ENCODE measurements around the gene TSPY9.
"Not testable (repeated sequence)": the region's sequence is repeated elsewhere in the genome, so short reads cannot be mapped to it uniquely, and the experiment has no call there.

Gene TSPY9, protein sequence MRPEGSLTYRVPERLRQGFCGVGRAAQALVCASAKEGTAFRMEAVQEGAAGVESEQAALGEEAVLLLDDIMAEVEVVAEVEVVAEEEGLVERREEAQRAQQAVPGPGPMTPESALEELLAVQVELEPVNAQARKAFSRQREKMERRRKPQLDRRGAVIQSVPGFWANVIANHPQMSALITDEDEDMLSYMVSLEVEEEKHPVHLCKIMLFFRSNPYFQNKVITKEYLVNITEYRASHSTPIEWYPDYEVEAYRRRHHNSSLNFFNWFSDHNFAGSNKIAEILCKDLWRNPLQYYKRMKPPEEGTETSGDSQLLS

DNA sequence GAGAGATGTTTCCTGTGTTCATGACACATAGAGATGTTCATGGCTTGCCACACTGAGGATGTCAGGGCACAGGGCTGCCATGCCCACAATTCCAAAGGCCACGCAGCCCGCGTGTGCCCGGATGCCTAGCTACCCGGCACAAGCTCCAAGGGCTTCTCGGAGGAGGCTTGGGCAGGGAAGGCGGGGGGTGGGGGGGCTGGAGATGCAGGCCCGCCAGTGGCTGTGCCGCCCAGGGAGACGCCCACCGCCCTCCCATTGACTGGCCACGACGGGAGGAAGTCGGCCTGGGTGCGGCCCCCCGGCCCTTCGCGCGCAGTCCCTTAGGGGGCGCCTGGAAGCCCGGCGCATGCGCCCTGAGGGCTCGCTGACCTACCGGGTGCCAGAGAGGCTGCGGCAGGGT is at the start of gene TSPY9:
TSPY9 (plus strand) TSS at position 301 of the 400 bp plus-strand sequence; CDS start at position 347, 46 bp downstream.
- not testable (repeated sequence) for DNase-seq

- DNase-seq, result not testable (repeated sequence)
These were observed 20.4 kb upstream of the TSPY9 start, which contains the start of gene TSPY1 for GRCh38 chrY:9466655-9467054. TSS of gene TSPY1 (plus strand) at chrY:9466955. CDS start at chrY:9467001, 46 bp downstream.

DNA sequence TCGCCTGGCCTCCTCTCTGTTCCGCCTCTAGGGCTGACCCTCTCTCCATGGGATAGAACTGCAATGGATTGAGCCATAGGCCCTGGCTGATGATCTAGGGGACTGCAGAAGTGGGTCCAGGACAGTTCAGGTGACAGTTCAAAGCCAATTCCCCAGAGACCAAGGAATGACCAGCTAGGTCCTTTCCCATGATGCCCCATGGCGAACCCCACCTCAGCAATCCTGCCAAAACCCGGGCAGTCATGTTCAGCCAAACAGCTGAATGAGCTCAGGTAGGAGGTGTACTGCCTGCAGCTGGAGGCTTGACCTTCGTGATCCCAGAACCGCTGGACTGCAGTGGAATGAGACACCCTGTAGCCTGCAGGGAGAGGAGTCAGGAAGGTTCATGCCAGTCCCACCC is 17.3 kb downstream of the TSPY9 start:
- DNase-seq, result not testable (repeated sequence)

DNA sequence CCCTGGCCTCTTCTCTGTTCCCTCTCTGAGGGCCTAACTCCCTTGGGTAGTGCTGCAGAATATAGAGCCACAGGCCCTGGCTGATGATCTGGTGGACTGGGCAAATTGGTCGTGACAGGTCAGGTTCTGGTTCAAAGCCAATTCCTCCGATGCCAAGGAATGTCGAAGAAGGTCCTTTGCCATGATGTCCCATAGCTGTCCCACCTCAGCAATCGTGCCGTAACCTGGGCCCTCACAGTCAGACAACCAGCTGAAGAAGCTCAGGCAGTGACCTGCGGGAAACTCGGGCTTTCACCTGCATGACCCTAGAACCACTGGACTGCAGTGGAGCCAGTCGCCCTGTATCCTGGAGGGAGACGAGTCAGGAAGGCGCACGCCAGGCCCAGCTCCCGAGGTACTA is 29.2 kb downstream of the TSPY9 start:
- DNase-seq, result not testable (repeated sequence)

GRCh38 chrY:9527580-9527979 is 40.5 kb downstream of the TSPY9 start, which contains the start of gene TSPY10:
TSS of gene TSPY10 (plus strand) at chrY:9527880. CDS start at chrY:9527926, 46 bp downstream.
- DNase-seq, result not testable (repeated sequence)

All from NCI-H69 (cell line).